Tibial nerve (tissue), 3 donors: ENCODE results near the gene ASTN2.

ENCODE experiments used
- CTCF ChIP-seq, 5 experiments: fragments of 200-600 bp in 3 of 5; fragments of 450-650 bp in 2 of 5; sonication (generic) in 3 of 5; IDR thresholded peaks; one replicate each; pipeline ENCODE4 v1.5.1; 2016 to 2019; ENCODE audit warnings: antibody characterized with exemption in 5 of 5, mild to moderate bottlenecking in 3 of 5, moderate library complexity in 2 of 5
- POLR2A ChIP-seq, 2 donors: fragments of 450-650 bp; IDR thresholded peaks; one replicate each; pipeline ENCODE4 v1.6.1; 2017; ENCODE audit warnings: antibody characterized with exemption in 2 of 2, mild to moderate bottlenecking in 2 of 2, moderate library complexity in 2 of 2

- TF ChIP-seq CTCF (IDR thresholded peaks at IDR 0.05) = no peak
- TF ChIP-seq POLR2A (IDR thresholded peaks at IDR 0.05) = no peak
These were observed 859.2 kb downstream of the ASTN2 start for GRCh38 chr9:116555556-116556155.
